Vein endothelial cell (primary cell): Measurements from ENCODE around the gene WDR53. TPM values are rescaled to one million over a fixed set of nuclear protein-coding genes. Genes with fewer than 3 reads are reported as not detected.

Source experiments
- small RNA-seq: library from RNA; depleted of rRNA; stranded (forward); fragments of <200 nt; gene quantifications from one replicate; pipeline ENCODE3, GENCODE V24; 2012
- total RNA-seq: library from RNA; depleted of rRNA; stranded (reverse); fragments of >200 nt; gene quantifications from 2 replicates; pipeline ENCODE4 v1.2.3, GENCODE V29; 2012

Gene WDR53
- total RNA-seq, result 6.0 and 6.2 TPM in 2 replicates

GRCh38 chr3:196568246-196569002 is at the start of gene WDR53, which contains the start of gene FBXO45:
Gene WDR53 (minus strand): TSS chr3:196568554. CDS start chr3:196561475, 7,079 bp downstream.
Gene FBXO45 (plus strand): TSS chr3:196568660. CDS start chr3:196568985, 325 bp downstream.

DNA sequence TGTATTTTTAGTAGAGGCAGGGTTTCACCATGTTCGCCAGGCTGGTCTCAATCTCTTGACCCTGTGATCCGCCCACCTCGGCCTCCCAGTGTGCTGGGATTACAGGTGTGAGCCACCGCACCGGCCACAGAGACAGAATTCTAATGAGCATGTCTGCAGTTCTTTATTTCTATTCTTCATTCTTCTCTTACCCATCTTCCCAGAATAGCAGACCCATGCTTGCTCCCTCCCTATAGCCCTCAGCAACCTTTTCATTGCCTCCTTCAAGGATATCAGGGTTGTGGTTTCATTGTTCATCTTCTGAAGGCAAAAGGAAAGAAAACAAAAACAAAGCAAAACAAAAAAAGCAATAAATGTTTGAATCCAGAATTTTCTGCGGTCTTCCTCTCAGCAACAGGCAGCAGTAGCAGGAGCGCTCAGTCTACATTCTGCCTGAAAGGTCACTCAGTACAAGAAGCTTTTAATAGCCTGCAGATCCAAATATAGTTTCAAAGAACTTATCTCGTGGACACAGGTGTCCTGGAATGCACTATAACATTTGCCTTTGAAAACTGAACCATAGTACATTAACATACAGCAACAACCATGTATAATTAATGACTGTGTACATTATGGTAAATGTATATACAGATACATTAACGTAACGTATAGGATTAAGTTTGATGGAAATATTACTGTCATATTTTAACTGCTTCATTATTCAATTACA is 53.3 kb downstream of the WDR53 start, which contains the start of gene SMCO1:
TSS of gene SMCO1 (minus strand) at position 434 of the 709 bp plus-strand sequence. CDS start at position 297, 137 bp downstream.

Small RNA genes lying within 50 kb of the gene (small RNA-seq; reads per million reads assigned to genes)
- gene RPS29P3, result not detected

Other genes with a start within 250 kb of the WDR53 start
- gene TM4SF19, start 230.2 kb downstream of the WDR53 start, total RNA-seq, result not detected in 2 replicates
- gene UBXN7, start 136.1 kb downstream of the WDR53 start, total RNA-seq, result 21.9 and 23.8 TPM in 2 replicates
- 20.3 and 27.0 TPM in 2 replicates for gene RNF168, start 64.8 kb downstream of the WDR53 start, total RNA-seq
- not detected in 2 replicates for gene SMCO1, start 53.2 kb downstream of the WDR53 start, total RNA-seq
- 10.8 and 16.6 TPM in 2 replicates for gene FBXO45, start 106 bp upstream of the WDR53 start, total RNA-seq
- 12.7 and 13.0 TPM in 2 replicates for gene NRROS, start 71.1 kb upstream of the WDR53 start, total RNA-seq
- 1.3 and 2.3 TPM in 2 replicates for gene CEP19, start 143.7 kb upstream of the WDR53 start, total RNA-seq
- gene PIGX, start 143.8 kb upstream of the WDR53 start, total RNA-seq, result 13.7 and 23.8 TPM in 2 replicates
- gene PAK2, start 171.3 kb upstream of the WDR53 start, total RNA-seq, result 67.6 and 72.5 TPM in 2 replicates